HCEC 1CT (cell line): ENCODE data around the gene PGLYRP4.

Source experiments
- DNase-seq: peaks from one replicate; pipeline ENCODE4 v3.0.0-alpha.2; 2017

Gene PGLYRP4, protein sequence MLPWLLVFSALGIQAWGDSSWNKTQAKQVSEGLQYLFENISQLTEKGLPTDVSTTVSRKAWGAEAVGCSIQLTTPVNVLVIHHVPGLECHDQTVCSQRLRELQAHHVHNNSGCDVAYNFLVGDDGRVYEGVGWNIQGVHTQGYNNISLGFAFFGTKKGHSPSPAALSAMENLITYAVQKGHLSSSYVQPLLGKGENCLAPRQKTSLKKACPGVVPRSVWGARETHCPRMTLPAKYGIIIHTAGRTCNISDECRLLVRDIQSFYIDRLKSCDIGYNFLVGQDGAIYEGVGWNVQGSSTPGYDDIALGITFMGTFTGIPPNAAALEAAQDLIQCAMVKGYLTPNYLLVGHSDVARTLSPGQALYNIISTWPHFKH

DNA sequence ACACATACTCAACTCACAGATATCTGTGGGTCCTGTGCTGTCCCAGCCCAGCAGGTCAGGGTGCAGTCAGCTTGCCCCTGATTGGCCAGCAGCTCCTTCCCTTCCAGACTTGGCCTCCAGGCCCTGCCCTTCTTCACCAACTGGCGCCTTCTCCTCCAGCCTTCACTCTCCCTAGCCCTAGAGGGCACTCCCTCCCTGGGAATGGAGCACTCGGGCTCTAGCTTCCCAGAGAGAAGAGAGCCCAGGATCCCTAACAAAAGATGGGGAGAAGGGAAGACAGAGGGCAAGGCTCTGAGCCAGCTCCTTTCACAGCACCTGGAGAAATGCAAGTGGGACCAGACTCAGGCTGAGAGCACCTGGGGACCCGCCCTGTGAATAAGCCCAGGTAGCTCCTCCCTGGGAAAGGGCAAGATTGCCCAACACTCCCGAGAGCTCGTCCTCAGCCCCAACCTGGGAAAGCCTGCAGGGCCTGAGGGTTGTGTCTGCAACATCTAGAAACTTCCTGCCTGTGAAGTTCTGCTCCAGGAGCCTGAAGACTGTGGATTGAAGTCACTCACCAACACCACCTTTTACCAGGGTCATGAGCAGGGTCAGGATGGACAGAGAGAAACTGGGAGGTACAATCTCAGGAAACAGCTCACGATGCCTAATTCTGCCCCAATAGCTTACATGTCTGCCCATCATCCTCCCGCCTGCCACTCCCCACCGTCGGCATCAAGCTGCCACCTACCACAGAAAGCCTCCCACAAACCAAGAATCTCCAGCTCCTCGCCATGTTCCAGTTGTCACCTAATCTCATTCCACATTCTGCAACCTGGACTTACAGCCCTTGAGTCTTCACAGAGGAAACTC is at the start of gene PGLYRP4:
Gene PGLYRP4 (minus strand): TSS at position 331 of the 852 bp plus-strand sequence. CDS start 909 bp downstream, outside the sequence.
- DNase-seq: no peak

DNA sequence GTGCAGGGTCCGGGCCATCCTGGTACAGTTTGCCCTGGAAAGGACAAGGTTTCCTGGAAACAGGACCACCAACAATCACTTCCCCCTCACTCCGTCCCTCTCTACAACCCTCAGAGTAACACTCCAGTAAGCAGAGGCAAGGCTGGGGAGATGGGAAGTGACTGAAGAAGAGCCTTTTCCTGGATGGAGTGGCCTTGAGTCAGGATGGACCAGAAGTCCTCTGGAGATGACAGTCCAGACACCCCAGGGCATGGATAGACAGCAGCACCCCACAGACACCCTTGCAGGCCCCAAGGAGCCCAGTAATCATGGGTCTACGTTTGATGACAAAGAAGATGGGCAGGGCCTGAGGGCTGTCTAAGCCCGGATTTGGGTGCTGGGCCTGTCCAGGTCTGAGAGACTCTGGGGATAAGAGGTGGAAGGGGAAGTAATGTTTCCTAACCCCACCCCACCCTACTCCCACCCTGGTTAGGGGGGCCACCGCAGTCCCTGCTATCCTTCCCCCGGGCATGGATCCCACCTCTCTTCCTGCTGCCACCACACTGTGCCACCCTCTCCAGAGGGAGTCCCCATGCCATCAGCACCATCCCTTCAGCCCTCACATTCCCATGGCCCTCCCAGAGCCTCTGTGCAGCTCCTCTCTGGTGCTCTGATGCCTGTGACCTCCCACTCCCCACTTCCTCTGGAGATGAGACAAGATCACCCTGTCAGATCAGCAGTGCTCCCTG is 49.4 kb upstream of the PGLYRP4 start:
- DNase-seq: no peak

DNA sequence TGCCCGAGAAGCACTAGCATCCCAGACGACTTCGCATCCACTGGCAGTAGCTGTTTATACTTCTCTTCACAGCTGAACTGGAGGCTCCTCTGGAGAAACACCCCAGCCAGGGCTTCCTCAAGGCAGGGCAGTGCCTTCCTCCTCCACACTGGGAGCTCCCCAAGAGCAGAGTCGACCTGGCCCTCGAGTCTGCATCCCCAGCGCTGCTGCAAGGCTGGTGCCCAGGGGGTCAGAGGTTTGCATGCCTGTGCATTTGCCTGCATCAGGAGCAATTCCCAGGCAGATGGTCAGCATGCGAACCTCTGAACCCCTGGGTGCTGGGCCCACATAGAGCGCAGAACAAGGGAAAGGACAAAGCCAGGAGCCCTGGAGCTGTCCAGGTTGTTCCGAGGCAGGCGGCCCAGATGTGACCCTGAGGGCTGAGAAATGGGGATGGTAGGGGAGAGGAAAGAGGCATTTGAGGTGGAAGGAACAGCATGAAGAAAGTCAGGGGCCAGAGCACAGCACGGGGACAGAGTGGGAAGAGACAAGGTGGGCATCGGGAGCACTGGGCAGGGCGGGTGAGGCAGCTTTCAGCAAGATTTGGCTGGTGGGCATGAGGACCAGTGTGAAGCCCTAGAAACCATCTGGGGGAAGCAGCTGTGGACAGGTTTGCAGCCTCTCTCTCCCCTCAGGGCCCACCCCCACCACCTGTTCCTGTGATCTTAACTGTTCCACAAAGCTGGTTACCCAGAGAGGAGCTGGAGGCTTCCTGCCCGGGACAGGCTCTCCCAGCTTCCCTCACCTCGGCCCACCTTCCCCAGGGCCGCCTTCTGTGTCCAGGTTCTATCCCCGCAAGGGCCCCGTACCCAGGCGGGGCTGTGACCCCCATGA is 48.6 kb upstream of the PGLYRP4 start:
- no peak for DNase-seq

DNA sequence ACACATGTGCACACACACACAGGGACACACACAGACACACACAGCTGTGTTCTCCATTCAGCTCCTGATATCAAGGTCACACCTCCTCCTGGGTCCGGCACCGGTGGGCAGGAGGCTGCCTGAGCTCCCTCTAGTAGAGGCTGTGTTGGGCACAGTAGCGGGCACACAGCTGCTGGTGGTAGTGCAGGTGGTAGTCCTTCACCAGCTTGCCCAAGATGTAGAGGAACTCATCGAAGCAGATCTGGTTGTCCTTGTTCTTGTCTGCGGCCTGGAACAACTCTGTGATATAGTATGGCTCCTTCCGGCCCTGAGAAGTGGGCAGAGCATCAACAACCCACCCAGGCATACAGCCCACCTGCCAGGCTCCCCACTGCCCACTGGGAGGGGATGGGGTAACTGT is 47.8 kb upstream of the PGLYRP4 start:
- DNase-seq: no peak

DNA sequence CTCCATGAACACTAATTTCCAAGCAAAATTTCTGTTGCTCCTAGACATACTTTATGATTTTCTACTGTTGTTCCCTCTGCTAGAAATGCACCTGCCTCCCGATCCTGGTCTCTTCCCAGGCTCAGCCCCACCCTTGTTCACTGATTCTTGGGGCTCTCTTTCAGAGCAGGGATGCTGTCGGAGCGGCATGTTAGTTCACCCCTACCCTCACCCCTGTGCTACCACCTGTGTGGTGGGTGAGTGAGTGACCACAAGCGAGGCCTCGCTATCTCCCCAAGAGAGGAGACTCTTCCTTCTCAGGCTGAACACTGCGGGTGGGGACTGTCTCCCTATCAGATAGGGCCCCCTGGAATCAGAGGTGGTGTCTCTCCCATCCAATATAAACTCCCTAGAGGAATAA is 47.1 kb upstream of the PGLYRP4 start:
- DNase-seq: no peak

DNA sequence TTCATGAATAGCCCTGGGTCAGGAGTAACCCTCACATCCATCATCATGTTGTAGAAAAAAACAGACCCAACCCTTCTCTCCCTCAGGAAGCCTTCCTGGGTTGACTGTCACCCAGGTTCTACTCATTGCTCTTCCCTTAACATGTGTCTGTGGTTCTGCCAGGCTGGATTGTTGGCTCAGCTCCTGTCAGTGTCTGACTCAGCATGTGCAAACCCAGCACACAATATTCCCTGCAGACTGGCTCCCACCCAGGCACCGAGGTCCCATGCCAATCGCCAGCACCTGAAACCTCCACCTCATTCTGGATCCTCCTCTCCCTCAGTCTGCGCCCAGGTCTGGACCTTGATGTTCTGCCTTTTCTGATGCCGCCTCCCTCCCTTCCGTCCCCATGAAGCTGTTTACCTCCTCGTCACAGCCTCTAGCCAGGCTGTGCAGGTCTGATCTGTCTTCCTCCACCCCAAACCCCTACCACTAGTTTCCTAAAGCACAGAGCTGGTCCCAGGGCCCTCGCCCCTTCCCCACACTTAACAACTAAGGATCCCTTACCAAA is 46.6 kb upstream of the PGLYRP4 start:
- peak; percentile 19 for DNase-seq

DNA sequence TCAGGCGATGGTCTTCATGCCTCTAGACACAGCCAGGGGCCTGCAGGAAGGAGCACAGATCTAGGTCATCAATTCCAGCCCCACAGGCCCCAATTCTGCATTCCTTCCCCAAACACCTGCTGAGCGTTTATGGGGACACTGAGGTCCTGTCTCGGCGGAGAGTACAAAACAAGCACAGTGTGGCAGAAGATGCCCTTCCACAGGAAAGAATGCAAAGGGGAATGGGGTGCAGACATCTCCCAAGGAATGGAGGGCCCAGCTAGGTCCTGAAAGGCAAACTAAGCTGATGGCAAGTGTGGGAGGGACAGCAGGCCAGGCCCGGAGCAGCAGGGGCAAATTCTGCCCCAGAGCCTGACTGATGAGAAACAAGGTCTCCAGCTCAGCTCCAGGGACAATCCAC is 45.8 kb upstream of the PGLYRP4 start:
- DNase-seq: no peak

DNA sequence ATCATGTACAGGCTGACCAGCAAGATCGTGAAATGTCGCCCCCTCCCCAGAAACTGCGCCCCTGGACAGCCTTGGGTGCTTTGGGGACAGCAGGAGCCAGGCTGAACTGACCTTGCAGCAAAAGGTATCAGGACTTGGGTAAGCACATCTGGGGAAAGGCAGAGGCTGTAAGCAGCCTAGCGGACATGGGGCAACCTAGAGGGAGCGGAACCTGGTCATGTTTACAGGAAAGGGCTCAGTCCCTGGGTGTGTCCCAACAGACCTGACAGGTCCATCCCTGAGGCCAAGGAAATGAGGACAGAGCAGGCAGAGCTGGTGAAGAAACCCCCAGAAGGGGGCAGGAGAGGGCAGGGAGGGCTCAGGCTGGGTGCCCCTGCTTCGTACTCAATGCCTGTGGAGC is 45.3 kb upstream of the PGLYRP4 start:
- DNase-seq: no peak

DNA sequence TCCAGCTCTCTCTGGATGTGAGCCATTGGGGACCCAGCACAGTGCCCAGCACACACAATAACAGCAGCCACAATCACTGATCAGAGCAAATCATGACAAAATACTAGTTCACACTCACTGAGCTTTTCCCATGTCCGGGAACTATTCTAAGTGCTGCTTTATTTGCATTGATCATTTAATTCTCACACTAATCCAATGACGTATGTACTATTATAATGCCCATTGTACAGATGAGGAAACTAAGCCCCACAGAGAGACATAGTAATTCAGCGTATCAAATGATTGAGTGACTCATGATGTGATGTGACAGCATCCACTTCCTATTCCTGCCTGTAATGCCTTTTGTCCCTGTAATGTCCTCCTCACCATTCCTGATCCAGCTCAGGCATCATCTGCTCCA is 44.2 kb upstream of the PGLYRP4 start:
- no peak for DNase-seq

DNA sequence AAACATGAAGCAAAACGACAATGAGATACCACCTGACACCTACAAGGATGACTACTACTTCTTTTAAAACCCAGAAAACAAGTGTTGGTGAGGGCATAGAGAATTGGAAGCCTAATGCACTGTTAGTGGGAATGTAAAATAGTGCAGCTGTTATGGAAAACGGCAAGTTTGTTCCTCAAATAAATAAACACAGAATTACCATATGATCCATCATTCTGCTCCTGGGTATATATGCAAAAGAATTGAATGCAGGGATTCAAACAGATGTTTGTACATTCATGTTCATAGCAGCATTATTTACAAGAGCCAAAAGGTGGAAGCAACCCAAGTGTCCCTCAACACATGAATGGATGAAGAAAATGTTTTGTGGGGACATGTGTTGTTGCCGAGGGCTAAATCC is 43.6 kb upstream of the PGLYRP4 start:
- DNase-seq: no peak

DNA sequence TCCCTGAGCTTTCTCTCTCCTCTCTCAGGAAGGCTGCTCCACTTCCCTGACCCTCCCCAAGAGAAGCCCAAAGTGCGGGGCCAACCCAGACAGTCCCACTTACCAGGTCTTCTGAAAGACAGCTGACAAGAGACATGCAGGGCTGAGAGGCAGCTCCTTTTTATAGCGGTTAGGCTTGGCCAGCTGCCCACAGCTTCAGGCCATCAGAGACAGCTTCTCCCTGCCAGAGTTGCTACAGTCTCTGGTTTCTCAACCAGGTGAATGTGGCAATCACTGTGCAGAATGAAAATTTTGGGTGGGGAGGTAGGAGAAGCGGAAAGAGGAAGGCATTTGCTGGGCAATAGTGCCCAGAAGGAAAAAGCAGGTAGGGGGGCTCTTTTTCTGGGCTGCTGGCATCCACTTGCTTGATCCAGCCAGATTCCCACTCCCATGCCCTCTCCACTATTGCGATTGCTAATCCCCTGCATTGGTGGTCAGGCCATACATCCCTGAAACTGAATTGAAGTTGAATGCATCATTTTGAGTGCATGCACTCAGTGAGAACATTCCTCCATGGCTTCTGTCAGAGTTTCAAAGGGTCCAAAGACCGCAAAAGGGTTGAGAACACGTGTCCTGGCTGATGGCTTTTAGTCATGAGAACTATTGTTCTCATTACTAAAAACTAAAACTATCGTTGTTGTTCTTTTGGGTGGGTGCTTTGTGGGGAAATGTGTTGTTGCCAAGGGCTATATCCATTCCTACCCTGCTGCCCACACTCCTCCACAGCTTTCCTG is 42.5 kb upstream of the PGLYRP4 start, which contains the start of gene S100A8:
Gene S100A8 (minus strand): TSS at position 136 of the 773 bp plus-strand sequence. CDS start 538 bp downstream, outside the sequence.
- DNase-seq: no peak

DNA sequence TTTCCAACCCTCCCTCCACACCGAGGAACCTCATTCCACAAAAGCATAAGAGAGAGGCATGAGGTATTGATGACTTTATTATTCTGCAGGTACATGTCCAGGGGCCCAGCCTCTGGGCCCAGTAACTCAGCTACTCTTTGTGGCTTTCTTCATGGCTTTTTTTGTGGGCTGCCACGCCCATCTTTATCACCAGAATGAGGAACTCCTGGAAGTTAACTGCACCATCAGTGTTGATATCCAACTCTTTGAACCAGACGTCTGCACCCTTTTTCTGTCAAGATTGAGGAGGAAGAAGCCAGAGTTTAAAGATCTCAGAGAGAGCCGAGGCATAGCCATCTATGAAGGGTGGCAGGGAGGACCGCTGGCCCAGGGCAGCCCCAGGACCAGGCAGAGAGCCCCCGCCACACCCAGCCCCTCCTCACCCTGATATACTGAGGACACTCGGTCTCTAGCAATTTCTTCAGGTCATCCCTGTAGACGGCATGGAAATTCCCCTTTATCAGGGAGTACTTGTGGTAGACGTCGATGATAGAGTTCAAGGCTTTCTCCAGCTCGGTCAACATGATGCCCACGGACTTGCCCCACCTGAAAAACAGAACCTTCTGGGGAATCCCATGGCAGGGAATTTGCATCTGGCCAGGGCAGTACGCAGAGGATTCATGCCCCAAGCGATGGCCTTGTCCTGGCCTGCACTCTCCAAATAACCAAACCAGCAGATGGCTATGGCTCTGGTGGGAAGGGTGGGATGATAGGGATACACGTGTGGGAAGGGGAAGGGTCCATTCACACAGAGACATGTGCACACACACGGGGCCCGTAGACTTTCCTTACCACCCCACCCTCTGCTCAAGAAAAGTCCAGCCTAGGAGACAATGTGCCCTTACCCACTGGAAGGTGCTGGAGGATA is 41.6 kb upstream of the PGLYRP4 start:
- no peak for DNase-seq

DNA sequence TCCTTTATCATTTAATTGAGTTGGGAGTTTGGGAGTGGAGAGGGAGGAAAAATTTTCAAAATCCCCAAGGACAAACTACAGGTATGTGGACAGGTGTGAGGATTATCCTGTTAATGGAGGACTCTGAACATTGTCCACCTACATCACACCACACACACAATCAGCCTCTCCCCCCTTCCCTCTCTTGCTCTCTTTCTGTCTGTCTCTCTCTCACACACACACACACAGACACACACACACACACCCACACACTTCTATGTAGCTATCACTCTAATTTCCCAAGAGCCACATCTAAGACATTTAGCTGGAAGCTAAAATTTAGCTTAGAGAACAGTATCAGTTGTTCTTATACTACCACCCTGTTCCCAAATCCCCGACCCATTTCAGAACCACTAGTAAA is 40.8 kb upstream of the PGLYRP4 start:
- no peak for DNase-seq

DNA sequence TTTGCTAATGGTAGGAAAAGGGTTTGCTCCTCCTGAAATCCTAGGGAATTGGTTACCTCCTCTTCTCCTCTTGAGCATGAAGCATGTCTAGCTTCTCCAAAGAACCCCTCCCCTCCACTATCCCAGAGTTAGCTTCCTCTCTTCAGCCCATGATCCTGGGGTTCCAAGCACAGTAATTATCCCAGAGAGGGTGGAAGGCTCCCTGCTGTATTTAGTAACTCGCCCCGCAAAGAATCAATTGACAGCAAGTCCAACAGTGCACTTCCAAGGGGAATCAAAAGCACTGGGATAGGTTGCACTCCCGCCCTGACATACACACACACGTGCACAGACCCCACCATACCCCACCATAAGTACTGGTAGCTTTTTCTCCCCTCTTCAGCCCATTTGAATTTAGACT is 39.1 kb upstream of the PGLYRP4 start:
- no peak for DNase-seq

DNA sequence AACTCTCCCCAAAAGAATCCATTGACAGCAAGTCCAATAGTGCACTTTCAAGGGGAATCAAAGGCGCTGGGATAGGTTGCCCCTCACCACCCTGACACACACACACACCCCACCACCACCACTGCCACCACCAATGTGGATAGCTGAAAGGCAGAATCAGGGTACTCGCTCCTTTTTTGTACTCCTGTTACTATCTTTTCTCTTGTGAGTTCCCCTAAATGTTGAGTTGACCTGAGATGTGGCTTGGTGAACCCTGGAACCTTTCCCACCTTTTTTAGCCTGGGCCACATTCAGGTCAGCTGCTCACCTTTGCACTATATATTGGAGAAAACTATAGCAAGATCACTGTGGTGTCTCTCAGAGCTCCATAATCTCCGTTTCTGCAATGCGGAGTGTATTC is 38.4 kb upstream of the PGLYRP4 start:
- no peak for DNase-seq

DNA sequence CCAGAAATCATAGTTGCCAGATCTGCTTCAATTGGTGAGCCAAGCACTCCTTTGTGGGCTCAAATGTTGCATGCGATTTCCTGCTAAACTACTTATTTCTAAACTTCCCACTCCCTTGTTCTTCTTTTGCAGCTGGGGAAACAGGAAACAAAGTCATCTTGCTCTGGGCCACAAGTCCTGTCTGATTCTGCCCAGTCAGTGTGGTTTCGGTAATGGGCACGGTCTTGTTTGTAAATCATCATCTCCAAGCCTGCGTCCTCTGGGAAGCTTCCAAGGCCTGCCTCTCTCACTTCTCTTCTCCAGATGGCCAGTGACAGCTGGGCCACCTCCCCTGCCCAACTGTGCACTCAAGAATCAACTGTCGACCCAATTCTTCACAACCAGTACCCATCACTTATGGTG is 37.9 kb upstream of the PGLYRP4 start:
- DNase-seq: no peak

DNA sequence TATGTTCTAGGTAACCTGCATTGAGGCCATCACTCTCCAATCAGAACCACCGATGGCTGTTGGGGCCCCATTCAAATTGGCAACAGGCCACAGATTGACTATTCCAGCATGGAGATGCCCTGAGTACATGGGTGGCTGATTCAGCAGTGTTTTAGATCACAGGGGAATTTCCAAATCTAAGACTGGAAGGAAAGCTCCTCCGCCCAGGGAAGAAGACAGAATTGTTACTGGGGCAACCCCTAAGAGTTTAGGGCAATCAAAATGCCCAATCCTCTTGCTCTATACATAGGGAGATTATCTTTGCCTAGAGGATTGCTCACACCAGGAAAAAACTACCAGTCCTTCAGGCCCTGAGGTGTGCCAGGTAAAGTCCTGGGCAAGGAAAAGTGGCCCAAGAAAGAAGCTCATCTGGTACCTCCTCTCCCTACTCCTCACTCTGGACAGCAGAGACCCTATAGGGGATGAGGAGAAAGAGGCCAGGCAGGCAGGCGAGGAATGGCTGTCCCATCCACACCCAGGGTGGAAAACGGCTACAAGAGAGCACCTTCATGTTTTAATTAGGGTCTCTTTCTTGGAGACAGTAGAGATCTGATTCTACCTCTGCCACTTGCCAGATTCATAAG is 36.4 kb upstream of the PGLYRP4 start:
- DNase-seq: no peak

DNA sequence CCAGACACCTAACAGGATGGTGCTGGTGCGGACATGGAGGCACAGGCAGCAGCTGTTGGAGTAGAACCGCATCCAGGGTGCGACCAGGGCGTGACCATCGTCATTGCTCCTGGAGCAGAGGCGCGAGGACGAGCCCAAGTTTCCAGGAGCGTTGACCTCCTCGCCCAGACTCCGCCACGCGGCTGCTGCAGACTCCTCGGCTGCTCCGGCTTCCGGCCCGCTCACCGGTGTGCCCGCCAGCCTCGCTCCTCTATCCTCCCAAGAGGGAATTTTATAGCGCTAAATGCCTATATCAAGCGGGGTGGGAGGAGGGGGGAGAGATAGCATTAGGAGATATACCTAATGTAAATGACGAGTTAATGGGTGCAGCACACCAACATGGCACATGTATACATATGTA is 32.1 kb upstream of the PGLYRP4 start:
- no peak for DNase-seq

DNA sequence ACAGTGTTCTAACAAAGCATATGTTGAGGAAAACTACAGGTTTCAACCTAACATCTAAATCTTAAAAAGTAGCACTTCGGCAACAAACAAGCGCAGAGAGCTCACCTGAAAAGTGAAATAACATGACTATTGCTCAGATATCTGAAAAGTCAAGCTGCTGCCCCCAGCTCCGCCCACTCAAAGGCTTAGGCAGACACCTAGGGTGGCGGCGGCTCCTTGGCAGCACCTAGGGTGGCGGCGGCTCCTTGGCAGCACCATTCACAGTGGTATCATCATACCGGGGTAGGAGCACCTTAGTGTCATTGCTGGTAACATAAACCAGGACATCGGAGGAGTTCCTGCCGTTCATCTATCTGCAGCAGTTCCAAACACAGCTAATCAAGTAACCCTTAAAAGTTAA is 30.9 kb upstream of the PGLYRP4 start:
- no peak for DNase-seq

DNA sequence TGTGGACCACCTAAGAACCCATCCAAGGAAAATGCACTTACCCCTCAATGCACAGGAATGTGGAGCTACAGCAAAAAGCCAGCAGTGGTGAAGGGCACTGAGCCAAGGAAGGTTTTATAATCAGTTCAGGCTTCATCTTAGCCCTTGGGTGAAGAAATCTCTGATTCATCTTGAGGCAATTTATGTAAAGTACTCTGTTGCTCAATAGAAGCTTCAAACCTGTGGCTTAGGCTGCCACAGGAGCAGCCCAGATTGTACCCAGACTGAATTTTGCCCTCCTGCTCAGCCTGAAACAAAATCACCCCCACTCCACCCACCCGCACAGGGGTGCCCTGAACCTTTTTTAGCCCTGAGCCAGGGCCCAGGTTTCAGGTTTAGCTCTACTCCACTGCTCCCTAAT is 26.9 kb upstream of the PGLYRP4 start, which contains the start of gene S100A12:
Gene S100A12 (minus strand): TSS at position 111 of the 400 bp plus-strand sequence. CDS start 1,029 bp downstream, outside the sequence.
- DNase-seq: peak; percentile 88
